ENCODE data around the gene MRPL38.

Gene MRPL38

GRCh38 chr17:75919611-75920010, 14.9 kb upstream of the MRPL38 start (continued):
- TF ChIP-seq CTCF (tag by site-specific recombination; IDR thresholded peaks at IDR 0.05), result no peak
- no peak for TF ChIP-seq ZNF394 (tag by site-specific recombination; IDR thresholded peaks at IDR 0.05; ENCODE audit: borderline replicate concordance)

DNA sequence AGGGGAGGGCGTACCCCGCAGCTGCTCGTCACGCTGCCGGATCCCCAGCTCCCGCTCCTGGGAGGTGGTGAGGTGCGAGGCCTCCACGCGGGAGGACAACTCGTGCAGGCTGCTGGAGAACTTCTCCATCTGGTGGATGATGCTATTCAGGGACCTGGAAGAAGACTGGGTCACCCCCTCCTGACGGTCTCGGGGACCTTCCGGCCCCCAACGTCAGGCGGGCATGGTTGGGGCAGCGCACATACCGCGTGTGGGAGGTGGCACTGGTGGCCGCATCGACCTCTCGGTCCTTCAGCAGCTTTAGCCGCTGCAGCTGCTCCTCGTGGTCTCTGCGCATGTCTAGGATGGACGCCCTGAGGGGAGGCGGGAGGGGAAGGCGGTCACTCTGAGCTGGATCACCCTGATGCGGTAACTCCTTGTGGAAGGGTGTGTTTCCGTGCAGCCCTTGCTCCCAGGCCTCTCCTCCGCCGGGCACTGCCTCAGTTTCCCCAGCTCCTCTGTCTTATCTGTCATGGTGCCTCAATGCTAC, 13.3 kb upstream of the MRPL38 start:
- H3K27ac ChIP-seq (ENCODE audit: extremely low read depth, low read depth, low read length), result no peak overlapping the region
- CTCF ChIA-PET, result interaction anchor here (0.9 to 1.9 kb wide), 3 partner anchors 9 to 55 kb away, joined by 5 to 6 read pairs (median 5); partner anchors contain the start of gene MRPL38
- TF ChIP-seq OVOL3 (tag by site-specific recombination; IDR thresholded peaks at IDR 0.05) (no peak), ZNF335 (tag by site-specific recombination; conservative IDR thresholded peaks at IDR 0.05) (no peak), ZNF513 (tag by site-specific recombination; IDR thresholded peaks at IDR 0.05) (no peak), ELK4 (IDR thresholded peaks at IDR 0.05; ENCODE audit: borderline replicate concordance, low read depth, low read length) (no peak), ZNF324 (tag by site-specific recombination; IDR thresholded peaks at IDR 0.05) (no peak)
- H3K4me1 ChIP-seq (ENCODE audit: control insufficient read depth, insufficient read depth, low read length), result no peaks in the 10 kb centered on the region
- peaks cover 18 to 82% of the 10 kb centered on the region in 2 experiments; a peak in 2 of 3 replicates for H3K36me3 ChIP-seq (ENCODE audit: control insufficient read depth in 2 of 2, insufficient read depth in 1 of 2, low read length in 2 of 2)
- POLR2A ChIA-PET, result interaction anchor here (0.5 to 1.2 kb wide), 2 partner anchors 61 to 62 kb away, joined by 4 to 5 read pairs; partner anchors contain the start of genes ACOX1 and TEN1
- H3K4me3 ChIP-seq (ENCODE audit: low read depth, low read length), result no peak overlapping the region
- H3K9me3 ChIP-seq (ENCODE audit: control insufficient read depth, insufficient read depth, low read depth, low read length), result no peaks in the 10 kb centered on the region

GRCh38 chr17:75917141-75917916, 12.6 kb upstream of the MRPL38 start:
- no peak overlapping the region for H3K4me3 ChIP-seq (ENCODE audit: low read depth, low read length)
- H3K36me3 ChIP-seq (ENCODE audit: control insufficient read depth in 2 of 2, insufficient read depth in 1 of 2, low read length in 2 of 2), result peaks cover 19 to 80% of the 10 kb centered on the region in 2 experiments; a peak in 2 of 3 replicates
- no peak overlapping the region for H3K27ac ChIP-seq (ENCODE audit: extremely low read depth, low read depth, low read length)
- TF ChIP-seq ZNF776 (tag by site-specific recombination; IDR thresholded peaks at IDR 0.05; ENCODE audit: borderline replicate concordance) (no peak), GLIS2 (tag by site-specific recombination; IDR thresholded peaks at IDR 0.05) (peak; percentile 41; the same call in 1 of the 2 replicates), PRDM1 (tag by site-specific recombination; IDR thresholded peaks at IDR 0.05) (no peak)
- no peaks in the 10 kb centered on the region for H3K9me3 ChIP-seq (ENCODE audit: control insufficient read depth, insufficient read depth, low read depth, low read length)
- H3K4me1 ChIP-seq (ENCODE audit: control insufficient read depth, insufficient read depth, low read length), result no peaks in the 10 kb centered on the region
- ChIA-PET CTCF (interaction anchor here (0.7 to 3.2 kb wide), 6 partner anchors 10 to 89 kb away, joined by 3 to 16 read pairs (median 6); partner anchors contain the start of gene MRPL38), POLR2A (interaction anchor here (0.5 to 1.8 kb wide), 3 partner anchors 12 to 63 kb away, joined by 4 to 8 read pairs (median 5); partner anchors contain the start of genes ACOX1, MRPL38 and TEN1)

GRCh38 chr17:75915268-75915667, 10.6 kb upstream of the MRPL38 start:
- Histone ChIP-seq H3K4me3 (ENCODE audit: low read depth, low read length) (no peak overlapping the region), H3K4me1 (ENCODE audit: control insufficient read depth, insufficient read depth, low read length) (no peaks in the 10 kb centered on the region), H3K27ac (ENCODE audit: extremely low read depth, low read depth, low read length) (no peak overlapping the region), H3K36me3 (ENCODE audit: control insufficient read depth in 2 of 2, insufficient read depth in 1 of 2, low read length in 2 of 2) (peaks cover 25 to 77% of the 10 kb centered on the region in 2 experiments; a peak in 2 of 3 replicates), H3K9me3 (ENCODE audit: control insufficient read depth, insufficient read depth, low read depth, low read length) (no peaks in the 10 kb centered on the region)
- ChIA-PET POLR2A (interaction anchor here (1.2 to 1.6 kb wide), 2 partner anchors 10 to 21 kb away, joined by 3 to 5 read pairs; partner anchors contain the start of gene MRPL38), CTCF (interaction anchor here (0.9 to 3.2 kb wide), 4 partner anchors 7 to 67 kb away, joined by 3 to 16 read pairs (median 10); partner anchors contain the start of gene MRPL38)
- TF ChIP-seq REST (tag by site-specific recombination; IDR thresholded peaks at IDR 0.05) (peak; percentile 32; the same call in 1 of the 2 replicates), GLIS2 (tag by site-specific recombination; IDR thresholded peaks at IDR 0.05) (0 out of 2 replicates have a peak, but pooled peaks have one; percentile 5), ZNF138 (tag by site-specific recombination; IDR thresholded peaks at IDR 0.05; ENCODE audit: borderline replicate concordance) (no peak), ZFP37 (tag by site-specific recombination; IDR thresholded peaks at IDR 0.05) (no peak), ZNF175 (tag by site-specific recombination; IDR thresholded peaks at IDR 0.05) (no peak)
- TF ChIP-seq, protein P1, sequence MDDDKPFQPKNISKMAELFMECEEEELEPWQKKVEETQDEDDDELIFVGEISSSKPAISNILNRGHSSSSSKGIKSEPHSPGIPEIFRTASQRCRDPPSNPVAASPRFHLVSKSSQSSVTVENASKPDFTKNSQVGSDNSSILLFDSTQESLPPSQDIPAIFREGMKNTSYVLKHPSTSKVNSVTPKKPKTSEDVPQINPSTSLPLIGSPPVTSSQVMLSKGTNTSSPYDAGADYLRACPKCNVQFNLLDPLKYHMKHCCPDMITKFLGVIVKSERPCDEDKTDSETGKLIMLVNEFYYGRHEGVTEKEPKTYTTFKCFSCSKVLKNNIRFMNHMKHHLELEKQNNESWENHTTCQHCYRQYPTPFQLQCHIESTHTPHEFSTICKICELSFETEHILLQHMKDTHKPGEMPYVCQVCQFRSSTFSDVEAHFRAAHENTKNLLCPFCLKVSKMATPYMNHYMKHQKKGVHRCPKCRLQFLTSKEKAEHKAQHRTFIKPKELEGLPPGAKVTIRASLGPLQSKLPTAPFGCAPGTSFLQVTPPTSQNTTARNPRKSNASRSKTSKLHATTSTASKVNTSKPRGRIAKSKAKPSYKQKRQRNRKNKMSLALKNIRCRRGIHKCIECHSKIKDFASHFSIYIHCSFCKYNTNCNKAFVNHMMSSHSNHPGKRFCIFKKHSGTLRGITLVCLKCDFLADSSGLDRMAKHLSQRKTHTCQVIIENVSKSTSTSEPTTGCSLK (tag by site-specific recombination; IDR thresholded peaks at IDR 0.05), result no peak
